Measurements from ENCODE around the gene RAG1.

Gene RAG1

DNA sequence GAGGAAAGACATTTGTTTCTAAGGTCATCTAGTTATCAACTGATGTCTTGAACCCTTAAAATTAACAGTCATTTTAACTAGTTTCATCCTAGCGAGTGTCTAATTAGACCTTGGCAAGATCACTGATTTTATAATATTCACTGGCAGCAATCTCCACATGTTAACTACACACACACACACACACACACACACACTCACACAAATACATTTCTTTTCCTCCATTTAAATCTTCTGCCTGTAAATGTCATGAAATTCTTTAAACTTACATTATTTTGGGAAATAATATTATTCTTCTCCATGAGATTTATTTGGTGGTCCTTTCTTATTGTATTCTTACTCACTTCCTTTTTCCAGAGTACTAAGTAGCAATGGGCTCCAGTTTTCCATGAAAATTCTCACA lies 23.6 kb downstream of the RAG1 start:
- DNase-seq, result no peak

DNA sequence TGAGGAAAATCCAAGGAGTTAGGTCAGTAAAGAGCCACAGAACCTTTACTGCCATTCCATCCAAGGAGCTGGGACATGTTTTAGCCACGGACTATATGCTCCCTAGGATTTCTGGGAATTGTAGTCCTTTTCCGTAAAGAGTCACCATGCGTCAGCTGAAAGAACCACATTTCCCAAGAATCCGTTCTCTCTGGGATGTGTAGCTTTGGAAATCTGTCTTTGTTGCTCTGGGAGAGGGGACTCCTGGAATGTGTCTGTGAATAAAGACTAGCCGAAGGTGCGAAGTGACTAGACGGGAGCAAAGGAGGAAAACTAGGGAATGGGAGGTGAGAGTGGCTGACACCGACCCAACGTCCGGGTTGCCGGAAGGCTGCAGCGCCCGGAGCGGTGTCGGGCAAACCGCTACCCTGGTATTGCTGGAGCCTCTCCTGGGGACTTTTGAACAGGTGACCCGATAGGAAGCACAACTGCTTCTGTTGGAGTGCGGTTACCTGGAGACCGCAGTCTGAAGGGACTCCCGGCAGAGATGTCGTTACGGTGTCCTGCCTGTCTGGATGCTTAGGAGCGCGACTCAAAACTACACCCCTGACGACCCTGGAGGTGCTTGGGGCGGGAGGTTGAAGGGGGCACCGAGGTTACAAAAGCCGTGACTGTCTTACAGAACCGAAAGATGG lies 26.6 kb downstream of the RAG1 start, which contains the start of gene IFTAP:
Gene IFTAP, plus strand, starts transcription at position 187 of the 674 bp plus-strand sequence. CDS start 15,602 bp downstream, outside the sequence.
- peak; percentile 60 for DNase-seq

DNA sequence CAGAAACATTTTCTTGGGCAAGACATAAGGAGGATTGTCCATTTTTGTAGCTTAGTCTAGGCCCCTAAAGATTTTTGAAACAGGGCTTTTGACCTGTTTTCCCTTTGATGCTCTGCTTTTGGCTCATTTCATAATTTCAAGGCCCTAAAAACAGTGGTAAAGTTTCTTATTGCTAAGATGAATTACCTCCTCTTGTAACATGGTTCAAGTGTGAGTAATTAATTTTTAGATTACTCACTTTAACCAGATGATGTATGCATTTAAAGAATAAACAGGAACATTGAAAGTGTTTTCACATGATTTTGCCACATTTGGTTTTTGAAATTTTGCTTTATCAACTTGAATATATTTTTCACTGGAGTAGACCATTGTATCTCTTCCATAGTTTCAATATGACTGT lies 29.1 kb downstream of the RAG1 start:
- DNase-seq, result peak; percentile 21

DNA sequence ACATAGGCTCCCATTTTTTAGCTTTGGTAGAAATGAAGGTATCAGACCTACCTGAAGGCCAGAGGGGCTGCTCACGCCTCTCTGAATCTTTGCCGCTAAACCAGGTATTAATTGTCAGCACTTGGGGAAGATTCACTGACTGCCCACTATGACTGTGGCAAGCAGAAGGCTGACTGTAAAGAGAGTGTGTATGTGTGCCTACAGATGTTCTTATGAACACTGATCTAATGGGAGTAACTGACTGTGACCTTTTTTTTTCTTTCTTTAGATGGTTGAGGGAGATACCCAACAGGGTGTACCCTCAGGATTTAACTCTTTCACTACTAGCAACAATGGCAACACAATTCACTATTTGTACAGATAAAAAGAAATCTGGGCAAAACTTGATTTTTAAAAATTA lies 30.2 kb downstream of the RAG1 start, which contains the start of gene RAG2:
Gene RAG2, minus strand, starts transcription at position 186 of the 400 bp plus-strand sequence. CDS start 4,068 bp downstream, outside the sequence.
- DNase-seq, result no peak

DNA sequence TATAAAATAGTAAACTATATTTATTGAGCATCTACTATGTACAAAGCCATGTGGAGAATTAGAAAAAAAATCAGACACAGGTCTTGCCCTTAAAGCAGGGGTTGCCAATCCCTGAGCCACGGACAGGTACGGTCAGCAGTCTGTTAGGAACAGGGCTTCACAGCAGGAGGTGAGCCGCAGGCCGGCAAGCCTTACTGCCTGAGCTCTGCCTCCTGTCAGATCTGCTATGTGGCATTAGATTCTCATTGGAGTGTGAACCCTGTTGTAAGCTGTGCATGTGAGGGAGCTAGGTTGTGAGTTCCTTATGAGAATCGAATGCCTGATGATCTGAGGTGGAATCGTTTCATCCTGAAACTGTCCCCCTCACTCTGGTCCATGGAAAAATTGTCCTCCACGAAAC lies 32.4 kb downstream of the RAG1 start:
- DNase-seq, result no peak

DNA sequence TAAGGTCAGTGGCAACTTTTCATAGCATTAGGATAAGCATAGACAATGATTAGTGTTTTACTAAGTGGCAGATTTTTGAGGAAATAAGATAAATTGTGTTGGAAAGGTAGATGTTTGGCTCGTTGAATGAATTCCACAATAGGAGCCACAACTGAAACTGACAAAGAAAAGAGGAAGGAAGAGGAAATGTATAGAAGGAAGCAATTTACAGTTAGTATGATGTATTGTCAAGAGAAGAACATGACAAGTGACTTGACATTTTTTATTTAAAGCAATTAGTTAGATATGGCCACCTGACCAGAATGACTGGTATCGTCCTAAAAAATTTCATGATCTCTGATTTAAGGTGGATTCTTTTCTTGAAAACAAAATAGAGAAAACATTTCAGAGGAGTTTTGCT lies 33.3 kb downstream of the RAG1 start:
- no peak for DNase-seq

DNA sequence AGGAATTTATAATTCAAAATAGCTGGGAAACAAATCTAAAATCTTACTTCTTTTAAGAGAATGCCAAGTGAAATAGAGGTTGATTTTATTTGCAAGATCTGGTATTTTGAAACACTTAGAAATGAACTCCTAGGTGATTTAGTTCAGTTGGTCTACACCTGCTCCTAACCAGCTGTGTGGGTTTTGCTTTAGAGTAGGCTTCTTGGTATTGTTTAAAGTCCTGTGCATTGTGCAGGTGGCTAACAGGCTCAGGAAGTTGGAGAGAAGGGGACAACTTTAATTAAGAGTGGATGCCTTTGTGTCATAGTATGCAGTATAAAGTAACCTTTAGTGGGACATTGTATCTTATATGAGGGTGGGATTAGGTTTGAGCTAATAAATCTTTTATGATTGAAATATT lies 34.3 kb downstream of the RAG1 start:
- DNase-seq, result no peak

DNA sequence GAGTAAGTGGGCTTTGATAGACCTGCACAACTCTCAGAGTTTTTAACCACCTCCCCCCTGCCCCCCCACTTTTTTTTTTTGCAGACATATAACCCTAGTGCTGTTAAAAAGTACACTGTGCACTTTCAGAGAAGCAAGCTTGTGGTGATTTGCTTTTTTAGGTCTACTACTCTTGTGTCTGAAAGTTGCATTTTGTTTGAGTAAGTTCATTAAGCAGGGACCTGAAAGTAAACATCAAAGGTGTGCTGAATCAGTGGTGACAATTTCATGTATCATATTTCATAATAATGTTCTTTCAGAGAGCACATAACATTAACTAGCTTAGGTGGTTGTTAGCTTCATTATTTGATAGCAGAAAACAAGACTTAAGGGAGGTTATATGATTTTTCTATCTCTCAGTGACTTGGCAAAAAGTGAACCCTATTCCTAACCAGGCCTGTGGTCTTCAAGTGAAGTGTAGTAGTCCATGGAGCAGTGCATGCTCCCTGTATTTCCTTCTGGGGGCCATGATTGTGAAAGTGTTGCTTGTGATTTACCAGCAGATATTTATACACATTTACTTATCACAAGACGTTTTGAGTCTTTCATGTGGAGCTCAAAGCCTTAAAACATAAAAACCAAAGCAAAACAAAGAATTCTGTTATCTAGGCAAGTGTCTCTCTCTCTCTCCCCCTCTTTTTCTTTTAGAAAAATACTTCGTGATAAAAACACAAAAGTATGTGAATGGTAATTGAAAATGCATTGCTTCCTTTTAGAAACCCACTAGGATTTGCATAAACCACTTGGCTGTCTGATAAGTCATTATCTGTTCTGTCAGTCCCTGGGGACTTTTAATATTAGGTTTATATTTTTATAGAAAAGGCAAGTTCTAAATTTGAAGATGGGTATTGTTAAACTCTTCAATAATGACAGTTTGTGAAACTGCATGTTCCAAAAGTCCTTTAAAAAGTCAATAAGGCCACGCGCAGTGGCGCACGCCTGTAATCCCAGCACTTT lies 37.7 kb downstream of the RAG1 start:
- no peak for DNase-seq

DNA sequence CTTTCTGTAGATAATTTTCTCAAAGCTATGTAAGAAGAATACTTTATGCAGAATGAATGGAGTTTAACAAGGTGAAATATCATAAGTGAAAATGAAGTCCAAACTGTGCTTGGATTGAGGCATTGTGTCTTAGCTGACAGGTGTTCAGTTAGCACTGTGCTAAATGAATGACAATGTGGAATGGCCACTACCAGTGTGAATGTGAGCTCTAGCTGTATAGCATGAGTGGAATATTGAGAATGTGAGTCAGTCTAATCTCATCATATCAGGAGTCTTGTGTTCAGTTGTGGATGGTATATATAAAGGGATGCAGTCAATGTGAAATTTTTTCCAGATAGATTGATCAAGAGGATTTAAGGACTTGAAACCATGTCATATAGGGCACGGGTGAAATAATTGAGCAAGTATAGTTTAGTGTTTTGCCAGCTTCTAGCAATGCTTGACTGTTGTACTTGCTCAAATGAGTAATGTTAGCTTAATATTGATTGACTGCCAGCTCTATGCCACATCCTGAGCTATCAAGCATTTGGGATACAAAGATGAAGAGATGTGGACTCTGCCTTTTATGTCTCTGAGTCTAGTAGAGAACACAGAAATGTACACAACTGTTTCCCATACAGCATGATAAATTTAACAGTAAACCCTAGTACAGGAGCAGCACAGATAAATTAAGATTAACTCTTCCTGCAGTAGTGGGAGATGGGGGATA lies 40.8 kb downstream of the RAG1 start:
- DNase-seq, result no peak

DNA sequence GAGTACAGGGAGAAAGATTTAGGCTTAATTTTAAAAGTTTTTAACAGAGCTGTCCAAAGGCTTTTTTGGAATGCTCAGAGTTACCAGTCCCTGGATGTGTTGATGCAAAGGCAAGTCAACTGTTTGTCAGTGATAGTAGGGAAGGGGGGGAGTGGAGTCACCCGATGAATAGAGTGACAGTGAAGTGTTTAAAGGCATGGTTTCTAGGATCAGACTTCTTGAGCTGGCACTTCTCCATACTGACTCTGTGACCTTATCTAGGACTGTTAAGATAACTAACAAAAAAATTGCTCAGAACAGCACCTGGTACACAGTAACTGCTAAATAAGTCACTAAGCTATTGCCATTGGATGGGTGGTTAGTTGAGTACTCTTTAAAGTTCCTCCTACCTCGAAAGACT lies 41.6 kb downstream of the RAG1 start:
- DNase-seq, result no peak

DNA sequence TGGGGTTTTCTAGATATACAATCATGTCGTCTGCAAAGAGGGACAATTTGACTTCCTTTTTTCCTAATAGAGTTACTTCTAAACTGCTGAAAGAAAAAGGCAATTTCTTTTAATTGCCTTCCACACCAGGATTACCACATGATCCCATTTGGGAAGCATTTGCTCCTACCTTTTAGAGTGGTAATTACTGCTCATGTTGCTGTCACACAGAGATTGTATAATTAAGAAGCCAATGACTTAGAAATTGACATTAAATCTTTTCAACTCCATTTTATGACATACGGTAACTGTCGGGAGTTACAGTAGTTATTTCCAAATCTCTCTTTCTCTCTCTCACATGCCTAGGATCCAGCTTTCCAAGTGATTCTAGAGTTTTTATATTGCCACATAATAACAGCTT lies 48.0 kb downstream of the RAG1 start:
- DNase-seq, result no peak

DNA sequence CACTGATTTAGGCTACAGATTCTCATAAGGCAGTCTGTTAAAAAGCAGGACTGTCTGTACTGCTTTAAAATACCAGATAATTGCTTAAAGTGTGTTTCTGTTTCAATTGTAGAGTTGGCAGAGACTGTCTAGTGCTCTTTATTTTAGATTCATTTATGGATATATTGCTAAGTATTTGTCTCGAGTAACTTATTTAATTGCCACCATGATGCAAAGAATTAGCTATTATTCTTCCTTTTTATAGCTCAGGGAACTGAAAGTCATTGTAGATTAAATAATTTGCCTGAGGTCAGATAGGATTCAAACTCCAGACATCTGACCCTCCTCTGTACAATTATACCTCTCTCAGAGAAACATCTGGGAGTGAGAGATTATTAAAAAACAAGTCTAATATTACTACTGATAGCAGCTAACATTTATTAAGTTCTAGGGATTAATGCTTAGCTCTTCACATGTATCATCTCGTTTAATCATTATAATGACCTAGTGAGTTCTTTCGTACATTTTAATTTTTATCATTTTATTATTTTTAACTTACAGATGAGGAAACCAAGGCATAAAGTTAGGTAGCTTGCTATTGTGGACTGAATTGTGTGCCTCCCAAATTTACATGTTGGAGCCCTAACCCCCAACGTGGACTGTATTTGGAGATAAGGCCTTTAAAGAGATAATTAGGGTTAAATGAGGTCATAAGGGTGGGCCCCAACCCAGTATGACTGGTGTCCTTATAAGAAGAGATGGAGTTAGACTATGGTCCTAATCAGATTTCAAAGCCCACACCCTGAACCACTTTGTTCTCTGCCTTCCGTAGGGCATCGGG lies 49.9 kb downstream of the RAG1 start:
- DNase-seq, result no peak

DNA sequence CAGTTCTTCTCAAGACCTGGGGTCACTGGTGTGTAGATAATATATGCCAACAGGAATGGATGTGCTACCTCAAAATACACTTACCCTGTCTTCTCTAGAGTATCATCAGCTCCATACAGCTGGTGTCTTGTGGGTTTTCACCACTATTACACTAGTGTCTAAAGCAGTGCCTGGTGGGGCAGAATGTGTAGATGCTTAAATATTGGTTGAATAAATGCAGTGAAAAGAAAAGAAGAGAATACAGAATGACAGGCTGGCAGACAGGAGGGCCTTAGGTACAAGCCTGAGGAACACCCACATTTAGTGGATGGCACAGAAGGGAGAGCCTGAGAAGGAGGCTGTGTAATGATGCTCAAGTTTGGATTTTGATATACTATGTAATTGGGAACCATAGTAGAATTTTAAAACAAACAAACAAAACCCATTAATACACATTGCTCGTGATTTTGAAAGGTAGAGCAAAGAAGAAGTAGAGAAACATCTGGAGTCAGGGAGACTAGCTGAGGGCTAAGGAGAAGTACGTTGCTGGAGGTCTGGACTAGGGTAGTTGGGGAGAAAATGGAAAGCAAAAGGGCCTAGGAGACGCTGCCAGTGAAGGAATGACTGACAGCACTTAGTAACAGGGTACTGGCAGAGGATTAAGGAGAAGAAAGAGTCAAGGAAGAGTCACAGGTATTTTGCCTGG lies 50.7 kb downstream of the RAG1 start:
- DNase-seq, result no peak

DNA sequence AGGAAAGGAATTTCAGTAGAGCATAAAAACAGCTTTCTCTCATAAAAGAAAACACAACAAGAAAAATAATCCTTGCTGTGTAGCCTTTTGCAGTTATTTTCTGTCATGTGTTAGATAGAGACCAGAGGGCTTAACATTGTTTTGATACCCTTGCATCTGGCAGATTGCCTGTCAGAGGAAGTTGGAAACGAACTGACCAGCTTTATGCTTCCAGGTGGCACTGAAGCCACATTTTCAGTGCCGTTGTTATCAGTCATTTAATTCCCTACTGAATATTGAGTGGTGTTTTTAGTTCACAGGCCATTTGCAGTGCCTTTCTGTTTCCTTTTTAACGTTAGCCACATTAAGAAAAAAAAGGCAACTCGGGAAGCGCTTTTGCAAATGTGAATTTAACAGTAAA lies 51.7 kb downstream of the RAG1 start:
- no peak for DNase-seq

DNA sequence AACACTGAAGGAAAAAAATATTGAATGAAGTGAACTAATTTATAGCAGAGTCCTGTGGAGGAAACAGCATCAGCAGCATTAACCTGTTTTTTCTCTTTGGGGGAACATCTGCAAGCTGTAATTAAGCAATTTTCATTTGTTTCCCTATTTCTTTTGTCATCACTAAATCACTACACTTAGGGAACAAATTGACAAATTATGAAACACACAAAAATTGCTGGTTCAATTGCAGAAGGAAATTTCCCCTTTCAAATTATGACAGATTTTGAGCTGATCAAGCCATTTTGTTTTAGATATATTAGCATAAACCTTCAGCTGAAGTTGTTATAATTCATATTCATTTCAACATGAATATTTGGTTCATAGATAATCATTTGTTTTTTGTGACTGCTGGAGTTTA lies 52.4 kb downstream of the RAG1 start:
- DNase-seq, result no peak

DNA sequence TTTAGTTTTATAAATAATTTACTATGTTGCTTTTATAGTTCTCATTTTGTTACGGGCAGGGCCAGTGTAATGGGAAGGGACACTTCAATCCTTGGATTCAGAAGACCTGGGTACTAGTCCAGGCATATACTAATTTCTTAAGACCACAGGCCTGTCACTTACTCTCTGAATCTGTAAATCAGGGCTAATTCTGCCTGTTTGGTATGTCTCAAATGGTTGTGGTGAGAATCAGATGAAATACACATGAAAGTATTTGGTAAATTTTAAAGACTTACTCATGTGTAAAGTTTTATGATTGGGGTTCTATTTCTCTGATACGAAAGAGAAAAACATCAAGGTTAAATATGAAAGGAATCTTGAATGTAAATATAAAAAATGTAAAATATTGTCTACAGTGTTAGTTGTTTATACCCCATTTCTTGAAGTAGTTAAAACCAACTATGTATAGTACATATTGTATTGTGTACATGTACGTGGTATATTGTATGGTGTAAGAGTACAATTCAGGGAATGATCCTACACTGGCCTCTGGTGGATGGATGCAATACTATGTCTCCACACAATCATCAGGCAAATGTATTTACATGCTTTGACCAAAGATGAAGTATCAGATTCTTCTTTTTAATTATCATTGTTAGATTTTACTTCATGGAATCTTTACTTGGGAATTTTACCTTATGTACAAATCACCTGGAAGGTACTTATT lies 54.8 kb downstream of the RAG1 start:
- peak; percentile 22 for DNase-seq

DNA sequence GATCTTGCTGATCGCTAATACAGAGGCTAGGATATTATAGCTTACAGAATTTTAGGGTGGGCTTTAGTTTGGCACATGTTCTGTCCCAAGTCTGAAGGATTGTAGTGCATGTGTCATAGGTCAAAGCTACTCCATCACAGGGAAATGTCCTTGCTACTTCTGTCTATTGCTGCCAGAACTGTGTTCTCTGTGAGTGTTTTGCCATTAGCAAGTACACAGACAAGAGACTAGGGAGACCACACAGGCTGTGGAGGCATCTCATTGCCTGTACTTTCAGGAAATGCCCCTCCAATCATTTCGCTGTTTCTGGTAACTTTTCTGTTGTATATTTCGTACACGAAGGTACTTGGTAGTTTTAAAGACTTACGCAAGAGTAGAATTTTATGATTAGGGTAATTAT lies 55.7 kb downstream of the RAG1 start:
- no peak for DNase-seq

DNA sequence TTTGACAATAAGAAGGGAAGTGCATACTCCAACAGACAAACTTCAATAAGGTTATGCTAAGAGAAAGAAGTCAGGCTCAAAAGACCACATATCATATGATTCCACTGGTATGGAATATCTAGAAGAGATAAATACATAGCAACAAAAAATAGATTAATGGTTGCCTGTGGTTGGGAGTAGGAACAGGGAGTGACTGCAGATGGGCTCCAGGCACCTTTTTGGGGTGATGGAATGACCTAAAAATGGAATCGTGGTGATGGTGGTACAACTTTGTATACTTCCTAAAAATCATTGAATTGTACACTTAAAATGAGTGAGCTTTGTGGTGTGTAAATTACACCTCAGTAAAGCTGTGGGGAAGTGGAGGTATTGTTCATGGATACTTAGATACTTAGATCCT lies 59.2 kb downstream of the RAG1 start:
- DNase-seq, result no peak

DNA sequence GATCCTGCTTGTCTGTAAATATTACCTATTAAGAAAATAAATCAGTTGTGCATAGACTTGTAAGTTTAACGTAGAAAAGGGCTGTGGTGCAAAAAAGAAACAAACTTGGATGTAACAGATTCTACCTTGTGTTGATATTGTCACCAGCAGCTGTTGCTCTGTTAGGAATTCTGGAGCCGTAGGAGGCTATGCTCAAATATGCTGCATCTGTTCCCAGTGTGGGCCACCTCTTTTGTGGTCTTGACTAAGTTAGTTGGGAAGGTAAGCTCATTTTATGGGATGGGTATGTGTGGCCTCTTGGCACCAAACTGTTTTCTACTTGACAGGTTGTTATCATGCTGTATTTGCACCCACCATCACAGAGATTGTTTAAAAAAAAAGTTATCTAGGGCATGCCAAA lies 59.7 kb downstream of the RAG1 start:
- DNase-seq, result no peak

DNA sequence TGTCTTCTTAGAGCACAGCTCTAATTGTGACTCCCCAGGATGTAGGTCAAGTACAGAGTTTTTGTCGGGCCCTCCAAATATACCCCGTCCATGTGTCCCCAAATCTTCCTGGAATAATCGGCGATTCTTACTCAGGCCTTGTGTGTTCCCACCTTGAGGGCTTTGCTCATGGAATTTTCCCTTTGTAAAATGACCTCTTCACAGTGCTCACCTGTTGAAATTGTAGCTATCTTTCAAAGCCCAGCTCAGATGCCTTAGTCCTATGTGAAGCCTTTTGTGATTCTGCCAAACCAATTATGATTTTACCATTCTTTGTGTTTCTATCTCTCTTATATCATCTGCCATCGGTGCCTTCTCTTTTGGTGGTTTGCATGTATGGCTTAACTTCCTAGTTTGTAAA lies 60.3 kb downstream of the RAG1 start:
- DNase-seq, result no peak

DNA sequence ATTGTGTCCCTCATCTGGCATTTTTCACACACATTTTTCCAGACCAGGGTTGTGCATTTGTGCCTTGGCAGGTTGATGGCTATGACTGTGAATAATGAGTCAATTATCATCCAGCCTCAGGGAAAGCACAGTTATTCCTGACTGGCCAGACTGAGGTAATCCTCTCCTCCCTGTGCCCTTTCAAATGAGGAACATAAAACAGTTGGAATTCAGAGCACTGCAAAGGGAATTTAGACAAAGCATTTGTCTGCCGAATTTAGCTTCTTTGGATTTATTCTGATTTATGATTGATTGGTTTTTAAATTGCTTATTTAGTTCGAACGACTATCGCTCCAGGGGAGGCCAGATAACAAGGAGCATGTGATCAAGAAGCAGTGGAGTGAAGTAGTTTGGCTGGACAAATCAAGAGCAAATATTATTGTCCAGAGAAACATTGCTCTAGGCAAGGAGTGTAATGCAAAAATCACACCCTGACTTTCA lies 61.0 kb downstream of the RAG1 start:
- no peak for DNase-seq
